ENCODE measurements around the gene ARFIP1.

- TF ChIP-seq CTCF (IDR thresholded peaks at IDR 0.05) (no peak), ZFX (IDR thresholded peaks at IDR 0.05; ENCODE audit: borderline replicate concordance) (no peak)
Observed at GRCh38 chr4:152870606-152871005, 90.9 kb downstream of the ARFIP1 start.
